Measurements from ENCODE around the gene NLN.
"Not testable (repeated sequence)": the region's sequence is repeated elsewhere in the genome, so short reads cannot be mapped to it uniquely, and the experiment has no call there.

Gene NLN

DNA sequence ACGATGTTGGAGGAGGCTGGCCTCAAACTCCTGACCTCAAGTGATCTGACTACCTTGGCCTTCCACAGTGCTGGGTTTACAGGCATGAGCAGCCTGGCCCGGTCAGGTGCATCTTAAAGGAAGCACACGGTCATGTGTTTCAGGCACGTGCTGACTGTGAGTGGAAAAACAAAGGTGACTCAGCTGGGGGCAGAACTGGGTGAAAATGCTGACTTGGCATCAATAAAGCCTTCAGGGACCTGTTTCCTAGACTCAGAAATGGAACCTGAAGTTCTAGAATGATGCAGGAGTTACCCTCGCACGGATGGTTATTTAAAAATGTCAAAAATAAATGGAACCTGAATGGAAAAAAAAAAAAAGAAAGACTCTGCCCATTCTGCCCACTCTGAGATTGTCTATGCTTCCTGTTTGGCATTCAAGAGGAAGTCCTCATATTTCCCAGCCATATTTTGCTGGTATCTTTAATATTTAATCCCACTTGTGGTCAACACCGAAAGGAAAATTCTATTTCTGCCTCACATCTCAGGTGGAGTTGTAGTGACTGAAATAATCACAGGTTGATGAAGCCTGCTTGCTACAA is 12.3 kb downstream of the NLN start:
- DNase-seq: peak in 1 of 2 experiments; percentile 4

DNA sequence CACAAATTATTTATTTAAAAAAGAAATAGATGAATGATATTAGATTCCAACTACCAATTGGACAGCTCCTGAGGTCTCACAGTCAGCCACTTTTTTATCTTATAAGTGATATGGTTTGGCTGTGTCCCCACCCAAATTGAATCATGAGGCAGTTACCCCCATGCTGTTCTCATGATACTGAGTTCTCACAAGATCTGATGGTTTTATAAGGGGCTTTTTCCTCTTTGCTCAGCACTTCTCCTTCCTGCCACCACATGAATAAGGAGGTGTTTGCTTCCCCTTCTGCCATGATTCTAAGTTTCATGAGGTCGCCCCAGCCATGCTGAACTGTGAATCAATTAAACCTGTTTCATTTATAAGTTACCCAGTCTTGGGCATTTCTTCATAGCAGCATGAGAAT is 12.9 kb downstream of the NLN start:
- no peak for DNase-seq

DNA sequence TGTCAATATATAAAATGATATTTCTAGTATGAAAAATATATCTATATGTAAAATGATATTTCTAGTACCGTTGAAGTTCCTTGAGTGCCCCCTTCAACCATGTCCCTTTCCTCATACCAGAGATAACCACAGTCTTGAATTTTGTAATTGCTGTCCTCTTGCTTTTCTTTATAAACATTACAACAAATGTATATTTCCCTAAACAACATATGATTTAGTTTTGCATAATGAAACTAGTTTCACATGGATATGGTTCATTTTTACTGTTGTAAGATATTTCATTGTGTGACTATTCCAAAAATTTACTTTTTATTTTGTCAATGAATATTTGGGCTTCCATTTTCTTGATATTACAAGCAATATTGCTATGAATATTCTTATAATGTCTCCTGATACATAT is 14.0 kb downstream of the NLN start:
- no peak for DNase-seq

DNA sequence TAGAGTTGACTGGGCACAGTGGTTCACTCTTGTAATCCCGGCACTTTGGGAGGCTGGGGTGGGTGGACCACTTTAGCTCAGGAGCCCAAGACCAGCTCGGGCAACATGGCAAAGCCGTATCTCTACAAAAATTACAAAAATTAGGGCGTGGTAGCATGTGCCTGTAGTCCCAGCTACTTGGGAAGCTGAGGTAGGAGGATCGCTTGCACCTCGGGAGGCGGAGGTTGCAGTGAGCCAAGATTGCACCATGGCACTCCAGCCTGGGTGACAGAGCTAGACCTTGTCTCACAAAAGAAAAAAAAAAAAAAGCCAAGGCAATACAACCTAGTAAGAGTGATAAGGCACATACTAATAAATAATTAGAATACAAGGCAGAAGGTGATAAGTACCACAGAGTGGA is 15.8 kb downstream of the NLN start:
- DNase-seq: no peak

DNA sequence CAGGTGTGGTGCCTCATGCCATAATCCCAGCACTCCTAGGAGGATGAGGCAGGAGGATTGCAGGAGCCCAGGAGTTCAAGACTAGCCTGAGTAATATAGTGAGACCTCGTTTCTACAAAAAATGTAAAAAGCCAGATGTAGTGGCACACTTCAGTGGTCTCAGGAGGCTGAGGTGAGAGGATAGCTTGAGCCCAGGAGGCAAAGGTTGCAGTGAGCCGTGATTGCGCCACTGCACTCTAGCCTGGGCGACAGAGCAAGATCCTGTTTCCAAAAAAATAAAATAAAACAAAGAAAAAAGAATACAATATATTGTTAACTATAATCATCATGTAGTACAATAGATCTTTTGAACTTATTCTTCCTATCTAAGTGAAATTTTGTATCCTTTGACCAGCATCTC is 16.3 kb downstream of the NLN start:
- no peak for DNase-seq

DNA sequence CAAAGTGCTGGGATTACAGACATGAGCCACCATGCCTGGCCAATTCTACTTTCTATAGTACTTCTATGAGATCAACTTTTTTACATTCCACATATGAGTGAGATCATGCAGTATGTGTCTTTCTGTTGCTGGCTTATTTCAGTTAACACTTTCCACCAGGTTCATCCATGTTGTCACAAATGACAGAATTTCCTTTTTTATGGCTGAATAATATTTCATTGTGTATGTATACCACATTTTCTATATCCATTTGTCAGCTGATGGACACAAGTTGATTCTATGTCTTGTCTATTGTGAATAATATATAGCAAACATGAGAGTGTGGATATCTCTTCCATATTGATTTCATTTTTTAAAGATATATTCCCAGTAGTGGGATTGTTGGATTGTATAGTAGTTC is 17.2 kb downstream of the NLN start:
- no peak for DNase-seq

DNA sequence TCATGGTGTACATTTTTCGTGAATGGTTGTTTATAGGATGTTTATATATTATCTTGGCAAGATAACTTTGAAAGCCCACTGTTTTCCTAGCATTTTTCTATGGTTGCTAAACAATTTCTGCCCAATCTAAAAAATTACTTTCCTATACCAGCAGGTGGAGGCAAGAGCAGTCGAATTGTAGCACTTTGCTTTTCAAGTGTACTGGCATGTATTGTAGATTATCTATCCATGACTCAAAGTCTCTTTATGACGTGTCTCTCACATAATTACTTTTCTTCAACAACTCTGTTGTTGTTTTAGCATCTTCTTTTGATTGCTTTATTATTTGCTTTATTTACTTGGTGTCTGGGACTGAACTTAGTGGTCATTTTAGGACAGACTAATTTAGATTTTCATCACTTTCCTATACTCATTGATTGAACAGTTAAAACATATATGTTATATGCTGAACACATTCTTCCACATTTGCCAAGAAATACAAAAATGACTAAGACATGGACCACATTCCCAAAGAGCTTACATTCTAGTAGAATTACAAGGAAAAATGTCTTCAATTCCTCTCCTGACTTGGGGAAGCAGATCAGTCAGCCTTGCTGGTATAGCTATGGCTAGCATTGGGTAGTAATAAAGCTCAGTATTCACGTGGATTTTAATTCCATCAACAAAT is 20.7 kb downstream of the NLN start:
- DNase-seq: peak in 1 of 2 experiments; percentile 16

DNA sequence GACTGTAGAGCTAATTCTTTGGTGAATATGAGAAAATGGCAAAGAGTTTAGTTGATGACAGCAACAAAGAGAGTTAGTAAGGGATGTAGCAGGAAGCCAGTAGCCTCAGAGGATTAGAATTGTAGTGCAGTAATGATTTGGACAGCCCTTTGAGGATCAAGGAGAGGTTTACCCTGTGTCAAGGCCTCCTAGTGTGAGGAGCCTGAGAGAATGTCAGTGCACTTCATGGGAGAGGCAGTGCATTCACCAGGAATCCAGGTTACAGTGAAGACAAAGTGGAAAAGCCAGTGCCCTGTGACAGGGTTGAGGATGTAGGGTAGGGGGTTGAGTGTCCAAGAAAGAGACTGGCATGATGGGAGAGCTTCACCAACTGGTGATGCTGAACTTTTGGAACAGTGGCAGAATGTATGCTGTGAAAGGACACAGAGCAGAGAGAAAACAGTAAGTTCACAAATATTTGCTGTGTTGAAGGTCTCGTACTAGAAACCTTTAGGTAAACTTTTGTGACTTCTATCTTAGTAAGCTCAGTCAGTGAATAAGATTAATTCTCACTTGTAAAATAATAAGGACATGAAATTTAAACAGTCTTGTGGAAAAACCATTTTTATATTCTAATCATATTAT is 27.3 kb downstream of the NLN start:
- no peak for DNase-seq

DNA sequence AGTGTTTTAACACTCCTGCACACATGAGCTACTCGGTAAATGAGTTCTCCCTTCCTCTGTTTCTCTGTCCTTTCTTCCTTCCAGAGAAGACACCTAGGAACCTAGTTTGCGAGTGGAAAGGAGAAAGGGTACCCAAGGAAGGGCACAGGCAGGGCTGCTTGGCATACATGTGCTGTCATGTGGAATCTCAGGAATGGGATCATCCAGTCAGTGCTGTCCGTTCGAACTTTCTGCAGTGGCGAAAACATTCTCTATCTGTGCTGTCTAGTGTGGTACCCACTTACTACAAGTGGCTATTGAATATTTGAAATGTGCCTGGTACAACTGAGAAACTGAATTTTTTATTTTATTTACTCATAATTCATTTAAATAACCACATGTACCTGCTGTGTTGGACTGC is 28.0 kb downstream of the NLN start:
- no peak for DNase-seq

DNA sequence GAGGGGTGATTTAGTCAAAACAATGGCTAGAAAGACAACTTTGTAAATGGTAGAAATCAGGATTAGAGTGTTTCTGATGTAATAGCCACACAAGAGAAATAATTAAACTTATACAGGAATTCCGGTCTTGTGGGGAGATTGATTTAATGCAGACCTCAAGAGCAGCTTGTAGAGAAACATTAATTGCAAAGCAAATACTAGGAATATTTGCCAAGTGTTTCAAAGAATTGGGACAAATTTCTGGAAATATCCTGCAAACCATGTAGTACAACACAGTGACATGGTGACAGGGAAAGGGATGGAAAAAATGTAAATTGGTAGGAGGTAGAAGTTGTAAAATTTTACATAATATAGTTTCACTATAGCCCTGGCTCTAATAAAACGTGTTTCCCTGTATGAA is 28.9 kb downstream of the NLN start:
- DNase-seq: no peak

DNA sequence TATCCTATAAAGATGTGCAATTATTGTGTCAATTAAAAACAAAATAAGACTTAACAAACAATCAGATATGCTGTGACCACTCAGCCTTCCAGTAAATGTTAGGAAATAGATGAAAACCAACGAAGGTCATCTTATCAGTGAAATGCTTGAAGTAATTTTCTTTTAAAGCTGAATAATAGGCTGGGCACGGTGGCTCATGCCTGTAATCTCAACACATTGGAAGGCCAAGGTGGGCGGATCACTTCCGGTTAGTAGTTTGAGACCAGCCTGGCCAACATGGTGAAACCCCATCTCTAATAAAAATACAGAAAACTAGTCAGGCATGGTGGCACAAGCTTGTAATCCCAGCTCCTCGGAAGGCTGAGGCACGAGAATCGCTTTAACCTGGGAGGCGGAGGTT is 31.2 kb downstream of the NLN start:
- no peak for DNase-seq

DNA sequence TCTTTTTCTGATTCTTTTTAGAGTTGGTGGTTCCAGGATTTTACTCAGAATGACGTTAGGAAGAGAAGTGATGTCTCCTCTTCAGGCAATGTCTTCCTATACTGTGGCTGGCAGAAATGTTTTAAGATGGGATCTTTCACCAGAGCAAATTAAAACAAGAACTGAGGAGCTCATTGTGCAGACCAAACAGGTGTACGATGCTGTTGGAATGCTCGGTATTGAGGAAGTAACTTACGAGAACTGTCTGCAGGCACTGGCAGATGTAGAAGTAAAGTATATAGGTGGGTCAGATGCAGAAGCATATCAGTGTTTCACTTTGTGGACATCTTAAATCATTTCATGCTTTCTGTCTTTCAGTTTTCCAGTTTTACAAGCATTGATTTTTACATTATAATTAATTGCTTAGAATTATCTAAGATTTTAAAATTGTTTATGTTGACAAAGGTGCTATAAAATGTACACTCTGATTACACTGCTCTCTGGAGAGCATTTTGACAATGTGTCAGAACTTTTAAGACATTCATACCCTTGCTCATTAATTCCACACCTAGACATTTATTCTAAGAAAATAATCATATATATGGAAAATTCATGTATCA is 36.6 kb downstream of the NLN start:
- no peak for DNase-seq

DNA sequence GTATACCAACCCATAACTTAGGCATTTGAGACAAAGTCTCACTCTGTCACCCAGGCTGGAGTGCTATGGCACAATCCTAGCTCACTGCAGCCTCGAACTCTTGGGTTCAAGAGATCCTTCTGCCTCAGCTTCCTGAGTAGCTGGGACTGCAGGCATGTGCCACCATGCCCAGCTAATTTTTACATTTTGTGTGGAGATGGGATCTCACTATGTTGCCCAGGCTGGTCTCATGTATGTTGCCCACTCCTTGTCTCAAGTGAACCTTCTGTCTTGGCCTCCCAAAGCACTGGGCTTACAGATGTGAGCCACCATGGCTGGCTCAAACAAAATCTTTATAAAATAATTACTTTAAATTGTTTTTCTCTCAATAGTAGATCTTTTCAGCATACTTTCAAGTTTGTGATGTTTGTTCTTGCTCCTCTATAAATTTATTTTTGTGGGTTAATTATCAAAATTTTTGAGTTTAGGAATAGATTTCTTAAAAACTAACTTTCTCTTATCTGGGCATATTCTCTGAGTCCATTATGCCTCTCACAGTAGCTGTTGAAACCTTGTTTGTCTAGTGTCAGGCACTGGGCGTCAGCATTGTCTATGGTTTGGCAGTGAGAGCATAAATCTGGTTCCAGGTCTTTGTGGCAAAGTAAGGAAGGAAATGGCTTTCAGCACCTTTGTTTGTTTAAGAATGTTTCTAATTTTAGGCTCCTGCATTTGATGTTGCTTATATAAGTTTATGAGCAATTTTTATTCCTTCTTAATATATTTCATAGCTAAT is 38.7 kb downstream of the NLN start:
- no peak for DNase-seq

DNA sequence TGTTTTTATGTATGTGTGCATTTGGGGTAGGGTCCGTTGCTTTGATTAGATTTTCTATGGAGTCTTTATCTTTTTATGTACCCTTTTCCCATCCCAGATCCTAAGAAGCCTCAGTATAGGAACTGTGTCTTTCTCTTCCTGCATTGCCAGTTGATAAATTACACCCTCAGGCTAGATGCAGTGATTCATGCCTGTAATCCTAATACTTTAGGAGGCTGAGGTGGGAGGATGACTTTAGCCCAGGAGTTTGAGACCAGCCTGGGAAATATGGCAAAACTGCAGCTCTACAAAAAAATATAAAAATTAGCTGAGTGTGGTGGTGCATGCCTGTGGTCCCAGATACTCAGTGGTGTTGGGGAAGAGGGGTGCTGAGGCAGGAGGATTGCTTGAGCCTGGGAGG is 40.2 kb downstream of the NLN start:
- DNase-seq: no peak

DNA sequence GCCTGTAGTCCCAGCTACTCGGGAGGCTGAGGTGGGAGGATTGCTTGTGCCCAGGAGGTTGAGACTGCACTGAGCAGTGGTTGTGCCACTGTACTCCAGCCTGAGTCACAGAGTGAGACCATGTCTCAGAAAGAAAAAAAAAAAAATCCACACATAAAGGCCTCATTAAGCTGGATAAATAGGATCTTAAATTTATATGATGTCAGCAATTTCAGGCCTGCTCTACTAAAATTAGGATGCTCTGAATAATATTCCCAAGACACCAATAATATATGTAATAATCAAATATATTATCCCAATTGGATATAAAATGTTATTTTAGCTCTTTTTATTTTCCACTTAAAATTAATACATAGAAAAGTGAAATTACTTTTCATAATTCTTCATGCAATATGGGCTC is 43.6 kb downstream of the NLN start:
- DNase-seq: no peak

DNA sequence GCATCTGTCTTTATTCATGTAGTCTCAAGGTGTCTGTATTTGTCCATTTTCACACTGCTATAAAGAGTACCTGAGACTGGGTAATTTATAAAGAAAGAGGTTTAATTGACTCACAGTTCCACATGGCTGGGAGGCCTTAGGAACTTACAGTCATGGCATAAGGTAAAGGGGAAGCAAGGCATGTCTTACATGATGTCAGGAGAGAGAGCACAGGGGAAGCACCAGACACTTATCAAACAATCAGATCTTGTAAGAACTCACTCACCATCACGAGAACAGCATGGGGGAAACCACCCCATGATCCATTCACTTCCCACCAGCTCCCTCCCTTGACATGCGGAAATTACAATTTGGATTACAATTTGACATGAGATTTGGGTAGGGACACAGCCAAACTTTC is 44.2 kb downstream of the NLN start:
- no peak for DNase-seq

DNA sequence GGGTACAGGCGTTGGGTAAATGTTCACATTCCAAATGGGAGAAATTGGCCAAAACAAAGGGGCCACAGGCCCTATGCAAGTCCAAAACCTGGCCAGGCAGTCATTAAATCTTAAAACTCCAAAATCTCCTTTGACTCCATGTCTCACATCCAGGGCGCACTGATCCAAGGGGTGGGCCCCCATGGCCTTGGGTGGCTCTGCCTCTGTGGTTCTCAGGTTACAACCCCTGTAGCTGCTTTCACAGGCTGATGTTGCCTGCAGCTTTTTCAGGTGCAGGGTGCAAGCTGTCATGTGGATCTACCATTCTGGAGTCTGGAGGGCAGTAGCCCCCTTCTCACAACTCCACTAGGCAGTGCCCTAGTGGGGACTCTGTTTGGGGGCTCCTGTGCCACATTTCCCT is 44.8 kb downstream of the NLN start:
- no peak for DNase-seq

DNA sequence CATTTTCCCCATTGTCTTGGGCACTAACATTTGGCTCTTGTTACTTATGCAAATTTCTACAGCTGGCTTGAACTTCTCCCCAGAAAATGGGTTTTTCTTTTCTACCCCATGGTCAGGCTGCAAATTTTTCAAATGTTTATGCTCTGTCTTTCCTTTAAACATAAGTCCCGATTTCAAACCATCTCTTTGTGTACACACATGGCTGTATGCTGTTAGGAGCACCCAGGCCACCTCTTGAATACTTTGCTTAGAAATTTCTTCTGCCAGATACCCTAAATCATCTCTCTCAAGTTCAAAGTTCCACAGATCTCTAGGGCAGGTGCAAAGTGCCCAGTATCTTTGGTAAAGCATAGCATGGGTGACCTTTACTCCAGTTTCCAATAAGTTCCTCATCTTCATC is 45.6 kb downstream of the NLN start:
- DNase-seq: no peak

DNA sequence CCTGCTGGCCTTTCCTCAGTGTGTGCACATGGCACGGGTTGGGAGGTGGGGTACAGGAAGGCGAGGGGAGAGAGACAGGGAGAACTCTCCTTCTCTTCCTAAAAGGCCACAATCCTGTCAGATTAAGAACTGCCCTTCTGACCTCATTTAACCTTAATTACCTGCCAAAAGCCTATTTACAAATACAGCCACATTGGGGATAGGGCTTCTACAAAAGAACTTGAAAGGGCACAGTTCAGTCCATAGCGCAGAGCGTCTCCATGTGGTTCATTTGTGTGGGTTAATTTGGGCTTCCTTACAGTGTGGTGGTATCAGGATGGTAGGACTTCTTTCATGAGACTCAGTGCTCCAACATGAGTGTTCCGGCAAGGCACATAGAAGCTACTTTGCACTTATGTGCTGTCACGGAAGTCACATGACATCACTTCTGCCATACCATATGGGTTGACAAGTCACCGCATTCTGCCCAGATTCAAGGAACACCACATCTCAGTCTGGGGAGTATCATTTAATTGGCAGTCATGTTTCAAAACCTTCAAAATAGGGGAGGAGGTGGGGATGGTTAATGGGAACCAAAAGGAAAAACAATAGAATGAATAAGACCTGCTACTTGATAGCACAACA is 46.8 kb downstream of the NLN start:
- DNase-seq: no peak

DNA sequence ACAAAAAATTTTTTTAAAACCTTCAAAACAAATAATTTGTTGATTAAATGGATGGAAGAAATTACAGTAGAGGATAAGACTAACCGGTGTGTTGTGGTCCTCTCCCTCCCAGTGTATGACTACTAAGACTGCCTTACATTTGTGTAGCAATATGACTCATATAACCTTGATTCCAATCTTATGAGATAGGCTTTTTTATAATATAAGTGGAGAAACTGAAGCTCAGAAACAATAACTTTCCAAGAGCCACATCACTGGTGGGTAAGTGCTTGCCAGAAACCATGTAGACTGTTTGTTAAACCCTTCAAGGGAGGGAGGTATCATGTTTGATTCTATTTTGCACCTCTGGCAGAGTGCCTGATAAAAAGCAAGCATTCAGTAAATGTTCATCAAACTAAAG is 47.5 kb downstream of the NLN start:
- no peak for DNase-seq

DNA sequence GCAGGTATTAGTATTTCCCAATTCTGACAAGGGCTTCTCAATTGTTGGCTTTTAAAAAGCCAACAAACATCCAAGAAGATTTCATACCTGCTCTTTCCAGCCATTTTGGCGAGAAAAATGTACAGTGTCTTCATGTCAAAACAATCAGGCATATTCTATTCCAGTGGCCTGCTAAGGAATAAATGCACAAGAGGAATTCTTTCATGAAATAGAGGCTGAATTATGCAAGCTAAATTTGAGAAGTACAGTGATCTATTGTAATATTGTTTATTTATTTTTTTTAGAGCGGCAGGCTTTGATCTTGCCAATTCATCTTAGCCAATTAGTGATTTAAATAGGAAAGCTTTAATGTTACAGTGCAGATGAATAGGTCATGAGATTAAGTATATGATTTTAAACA is 49.3 kb downstream of the NLN start:
- DNase-seq: no peak

DNA sequence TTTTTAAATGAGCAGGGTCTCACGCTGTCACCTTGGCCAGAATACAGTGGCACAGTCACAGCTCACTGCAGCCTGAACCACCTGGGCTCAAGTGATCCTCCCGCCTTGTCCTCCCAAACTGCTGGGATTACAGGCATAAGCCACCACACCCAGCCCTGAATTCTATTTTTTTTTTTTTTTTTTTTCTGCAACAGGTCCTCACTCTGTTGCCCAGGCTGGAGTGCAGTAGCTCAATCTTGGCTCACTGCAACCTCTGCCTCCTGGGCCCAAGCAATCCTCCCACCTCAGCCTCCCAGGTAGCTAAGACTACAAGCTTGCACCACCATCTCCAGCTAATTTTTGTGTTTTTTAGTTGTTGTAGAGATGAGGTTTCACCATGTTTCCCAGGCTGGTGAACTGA is 51.0 kb downstream of the NLN start:
- not testable (repeated sequence) for DNase-seq

DNA sequence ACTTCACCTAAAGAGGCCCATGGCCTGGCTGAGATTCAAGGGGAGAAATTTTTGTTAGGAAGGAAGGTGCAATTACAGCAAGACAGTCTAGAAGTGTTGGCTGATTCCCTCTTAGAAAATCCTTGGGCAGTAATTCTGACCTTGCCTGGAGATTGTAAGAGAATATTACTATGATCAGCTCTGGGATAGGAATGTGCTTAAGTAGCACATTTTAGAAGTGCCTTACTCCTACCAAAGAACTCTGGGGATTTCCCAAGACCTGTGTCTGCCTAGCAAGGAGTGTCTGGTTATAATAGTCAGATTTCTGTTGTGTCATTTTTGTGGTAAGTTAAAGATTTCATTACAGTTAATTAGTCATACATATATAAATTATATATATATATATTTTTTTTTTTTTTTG is 52.3 kb downstream of the NLN start:
- no peak for DNase-seq

Data from activated CD4-positive, alpha-beta T cell treated with anti-CD3 and anti-CD28 coated beads, Interleukin-2, amount 50 U/mL, for 48 hours (primary cell).